NCI-H510A treated with DMSO at 0.1 percent for 48 hours (cell line): Measurements from ENCODE around the gene L3MBTL2.

Source experiments
- DNase-seq: peaks from one replicate; lab custom pipeline; 2025; lab: John Stamatoyannopoulos, UW

L3MBTL2 gene

DNA sequence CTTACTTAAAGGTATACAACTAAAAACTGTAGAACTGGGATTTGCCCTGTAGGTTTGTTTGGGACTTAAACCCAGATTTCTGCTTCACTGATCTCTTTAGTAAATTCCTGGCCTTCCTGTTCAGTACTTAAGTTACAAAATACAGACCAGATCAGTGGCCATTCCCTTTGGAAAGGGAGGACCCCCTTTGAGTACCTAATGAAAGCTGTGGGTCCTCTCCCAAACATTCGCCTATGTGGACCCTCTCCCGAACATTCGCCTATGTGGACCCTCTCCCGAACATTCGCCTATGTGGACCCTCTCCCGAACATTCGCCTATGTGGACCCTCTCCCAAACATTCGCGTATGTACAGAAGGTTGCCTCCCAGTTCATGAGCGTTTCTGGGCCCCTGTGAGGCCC is 10.3 kb downstream of the L3MBTL2 start:
- DNase-seq, result no peak

DNA sequence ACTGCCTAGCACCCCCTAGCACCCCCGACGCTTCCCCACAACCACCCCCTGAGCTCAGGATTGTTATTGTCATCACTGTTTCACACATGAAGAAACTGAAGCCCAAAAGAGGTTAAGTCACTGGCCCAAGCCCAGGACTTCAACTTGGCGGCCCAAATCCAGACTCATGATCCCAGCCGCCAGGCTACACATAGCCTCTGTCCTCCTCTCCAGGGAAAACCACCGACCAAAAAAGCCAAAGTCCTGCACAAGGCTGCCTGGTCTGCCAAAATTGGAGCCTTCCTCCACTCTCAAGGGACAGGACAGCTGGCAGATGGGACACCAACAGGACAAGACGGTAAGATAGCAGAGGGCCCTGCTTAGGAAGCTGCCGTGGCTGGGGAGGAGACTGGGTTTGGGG is 10.8 kb downstream of the L3MBTL2 start:
- DNase-seq, result no peak

DNA sequence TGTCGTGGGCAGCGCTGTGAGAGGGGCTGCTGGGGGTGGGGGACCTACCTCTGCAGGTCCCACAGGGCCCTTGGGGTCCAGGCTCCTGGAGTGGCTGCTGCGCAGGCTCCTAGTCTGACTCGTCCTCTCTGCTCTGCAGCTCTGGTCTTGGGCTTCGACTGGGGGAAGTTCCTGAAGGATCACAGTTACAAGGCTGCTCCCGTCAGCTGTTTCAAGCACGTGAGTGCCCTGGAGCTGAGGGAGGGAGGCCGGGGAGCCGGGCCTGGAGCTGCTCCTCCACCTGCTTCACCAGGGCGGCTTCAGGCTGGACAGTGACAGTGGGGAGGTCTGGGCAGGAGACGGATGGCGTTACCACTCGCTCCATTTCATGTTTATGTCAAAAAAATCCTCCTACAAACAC is 11.9 kb downstream of the L3MBTL2 start:
- peak; percentile 52 for DNase-seq

GRCh38 chr22:41217553-41218157 is 12.5 kb downstream of the L3MBTL2 start:
- peak; percentile 52 for DNase-seq

DNA sequence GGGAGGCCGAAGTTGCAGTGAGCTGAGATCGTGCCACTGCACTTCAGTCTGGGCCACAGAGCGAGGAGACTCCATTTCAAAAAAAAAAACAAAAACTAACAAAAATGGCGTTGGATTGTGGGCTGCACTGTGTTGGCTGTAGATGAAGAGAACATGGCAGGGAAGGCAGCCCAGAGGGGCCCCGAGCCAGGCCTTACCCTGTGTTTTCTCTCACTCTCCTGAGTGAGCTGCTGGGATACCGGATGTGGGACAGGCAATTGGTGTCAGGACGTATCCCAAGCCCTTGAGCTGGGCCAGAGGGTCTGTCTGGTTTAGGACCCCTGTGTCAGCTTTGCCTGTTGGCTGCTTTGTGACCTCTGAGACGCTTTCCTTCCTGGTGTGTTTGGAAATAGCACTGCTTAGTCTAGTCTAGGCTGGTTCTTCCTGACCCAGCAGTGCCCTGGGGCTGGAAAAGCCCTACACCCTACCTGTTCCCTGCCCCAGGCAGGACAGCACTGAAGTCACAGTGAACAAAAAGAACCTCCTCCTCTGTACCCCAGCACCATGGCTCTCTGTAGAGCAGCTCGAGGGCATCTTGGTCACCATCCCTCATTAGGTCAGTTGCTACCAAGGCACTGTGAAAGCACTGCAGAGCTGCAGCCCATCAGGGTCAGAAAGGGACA is 17.9 kb downstream of the L3MBTL2 start:
- DNase-seq, result no peak

DNA sequence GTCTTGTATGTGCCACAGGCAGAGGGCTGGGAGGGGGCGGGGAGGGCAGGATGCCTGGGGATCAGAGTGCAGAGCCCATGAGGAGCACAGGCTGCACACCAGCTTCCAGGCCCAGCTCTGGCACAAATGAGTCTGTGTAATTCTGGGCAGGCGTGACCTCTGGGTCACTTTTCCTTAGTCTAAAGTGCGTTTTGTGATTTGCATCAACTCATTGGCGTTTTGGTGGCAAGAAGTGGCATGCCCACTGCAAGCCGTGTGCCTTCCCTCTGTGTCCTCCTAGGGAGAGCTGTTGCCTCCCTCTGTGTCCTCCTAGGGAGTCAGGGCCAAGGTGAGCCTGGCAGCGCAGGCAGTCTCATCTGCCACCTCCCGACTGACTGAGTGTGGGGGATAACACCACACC is 18.4 kb downstream of the L3MBTL2 start:
- no peak for DNase-seq

DNA sequence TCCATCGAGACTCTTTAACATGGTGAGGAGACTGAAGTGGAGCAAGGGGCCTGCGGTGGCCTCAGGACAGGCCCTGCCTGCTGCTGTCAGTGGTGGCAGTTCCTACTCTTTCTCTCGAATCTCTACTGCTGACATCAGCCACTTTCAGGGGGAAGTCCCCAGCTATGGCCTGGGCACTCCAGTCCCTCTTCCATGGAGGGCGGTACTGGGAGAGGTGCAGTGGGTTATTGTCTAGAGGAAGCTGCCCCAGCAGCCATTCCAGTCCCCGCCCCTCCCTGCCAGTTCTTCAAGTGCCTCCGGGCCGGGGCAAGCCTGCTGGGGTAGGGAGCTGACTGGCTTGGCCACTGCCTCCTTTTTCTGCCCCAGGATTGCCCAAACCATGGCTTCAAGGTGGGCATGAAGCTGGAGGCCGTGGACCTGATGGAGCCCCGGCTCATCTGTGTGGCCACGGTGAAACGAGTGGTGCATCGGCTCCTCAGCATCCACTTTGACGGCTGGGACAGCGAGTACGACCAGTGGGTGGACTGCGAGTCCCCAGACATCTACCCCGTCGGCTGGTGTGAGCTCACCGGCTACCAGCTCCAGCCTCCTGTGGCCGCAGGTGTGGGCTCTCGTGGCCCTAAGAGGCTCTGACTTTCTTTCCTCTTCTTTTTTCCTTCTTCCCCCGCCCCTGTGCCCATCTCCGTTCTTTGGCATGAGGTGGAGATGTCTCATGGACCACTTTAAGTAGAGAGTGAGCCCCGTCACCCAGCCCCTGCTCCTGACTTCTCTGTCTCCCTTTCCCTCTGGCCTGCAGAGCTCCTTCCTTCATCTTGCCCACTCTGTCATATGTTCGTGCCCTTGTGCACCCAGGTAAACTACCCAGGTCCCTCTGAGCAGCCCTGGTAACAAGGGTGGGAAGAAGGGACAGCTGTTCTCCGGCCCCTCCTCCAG is 21.9 kb downstream of the L3MBTL2 start:
- DNase-seq, result no peak

DNA sequence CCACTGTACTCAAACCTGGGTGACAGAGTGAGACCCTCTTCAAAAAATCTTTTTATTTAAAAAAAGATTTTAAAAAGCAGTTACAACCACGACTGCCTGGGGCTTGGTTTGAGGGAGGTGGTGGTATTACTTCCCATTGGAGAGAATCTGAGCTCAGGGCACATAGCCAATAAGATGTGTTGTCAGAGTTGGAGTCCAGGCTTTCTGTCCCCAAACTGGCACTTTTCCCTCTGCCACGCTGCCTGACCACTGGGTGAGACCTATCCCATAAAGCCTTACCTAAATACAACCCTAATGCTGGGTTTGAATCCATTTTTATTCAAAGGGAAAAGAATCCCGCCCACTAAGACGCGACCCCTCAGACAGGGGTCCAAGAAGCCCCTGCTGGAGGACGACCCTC is 24.1 kb downstream of the L3MBTL2 start:
- no peak for DNase-seq

DNA sequence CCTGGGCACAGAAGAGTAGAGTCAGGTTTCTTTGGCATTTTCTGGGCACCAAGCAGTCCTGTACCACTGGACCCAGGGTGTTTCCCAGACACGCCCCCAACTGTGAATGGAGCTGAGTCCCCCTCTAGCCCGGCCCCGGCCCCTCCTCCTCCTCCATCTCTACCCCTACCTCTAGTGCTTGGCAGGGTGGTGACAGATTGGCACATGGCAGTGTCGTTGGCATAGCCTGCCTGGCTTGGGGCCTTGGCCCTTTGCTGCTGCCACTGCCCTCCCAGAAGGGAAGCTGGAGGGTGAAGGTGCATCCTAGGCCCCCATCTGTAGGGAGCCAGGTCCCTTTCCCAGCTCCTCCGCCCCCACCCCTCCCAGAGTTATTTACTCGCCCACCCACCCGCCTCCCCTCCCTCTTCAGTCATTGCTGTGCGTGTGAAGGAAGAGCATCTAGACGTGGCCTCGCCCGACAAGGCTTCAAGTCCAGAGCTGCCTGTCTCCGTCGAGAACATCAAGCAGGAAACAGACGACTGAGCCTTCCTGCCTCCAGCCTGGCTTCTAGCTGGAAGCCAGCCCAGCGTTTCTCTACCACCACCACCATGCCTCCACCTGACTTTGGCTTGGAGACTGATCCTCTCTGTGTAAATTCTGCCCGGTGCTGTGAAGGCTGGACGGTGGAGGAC is 24.8 kb downstream of the L3MBTL2 start:
- DNase-seq, result no peak

DNA sequence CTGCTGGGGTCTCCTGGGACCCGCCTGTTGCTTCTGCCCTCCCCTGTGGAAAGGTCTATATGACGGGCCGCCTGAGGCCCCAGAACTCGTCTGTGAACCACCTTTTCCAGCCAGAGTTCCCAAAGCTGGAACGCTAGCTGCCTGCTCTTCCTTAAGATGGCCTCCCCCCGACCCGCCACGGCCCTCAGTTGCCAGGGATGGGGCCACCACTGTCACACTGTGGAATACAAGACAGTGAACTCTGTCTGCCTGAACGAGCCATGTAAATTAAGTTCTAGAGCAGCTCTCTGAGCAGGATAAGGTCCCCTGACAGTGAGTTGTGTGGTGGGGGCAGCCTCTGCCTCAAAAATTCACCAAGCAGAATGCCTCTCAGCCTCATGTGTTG is 25.3 kb downstream of the L3MBTL2 start:
- no peak for DNase-seq

- no peak for DNase-seq
Observed at GRCh38 chr22:41231369-41231768, 26.3 kb downstream of the L3MBTL2 start.

DNA sequence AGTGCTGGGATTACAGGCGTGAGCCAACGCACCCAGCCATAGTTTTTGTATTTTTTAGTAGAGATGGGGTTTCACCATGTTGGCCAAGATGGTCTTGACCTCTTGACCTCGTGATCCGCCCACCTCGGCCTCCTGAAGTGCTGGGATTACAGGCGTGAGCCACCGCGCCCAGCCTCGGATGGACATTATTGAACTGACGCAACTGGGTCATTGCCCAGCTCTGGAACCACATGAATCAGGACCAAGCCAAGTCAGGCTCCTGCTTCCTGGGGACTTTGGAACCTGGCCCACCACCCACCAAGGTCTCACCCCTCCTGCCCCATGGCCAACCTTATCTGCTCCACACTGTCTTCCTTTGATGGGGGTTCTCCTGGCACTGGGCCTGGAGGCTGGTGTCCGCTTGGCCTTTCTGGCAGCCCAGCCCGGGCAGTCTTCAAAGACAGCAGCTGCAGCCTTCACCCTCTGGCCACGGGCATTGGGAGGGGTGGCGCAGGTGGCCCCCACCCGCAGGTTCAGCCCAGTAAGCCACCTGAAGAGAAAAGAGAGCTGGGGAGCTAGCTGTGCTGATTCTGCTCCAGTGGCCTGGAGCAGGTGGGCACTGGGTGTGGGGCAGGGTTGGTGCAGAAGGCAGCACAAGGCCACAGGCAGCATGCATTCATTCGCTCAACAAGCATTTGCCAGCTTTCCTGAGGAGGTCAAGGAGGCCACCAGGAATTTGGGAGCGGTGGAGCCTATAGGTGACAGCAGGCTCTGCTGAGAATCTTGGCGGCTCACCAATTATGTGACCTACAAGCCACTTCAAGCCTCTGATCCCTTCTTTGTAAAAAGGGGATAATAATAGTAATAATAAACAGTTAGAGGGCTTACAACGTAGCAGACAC is 29.9 kb downstream of the L3MBTL2 start:
- no peak for DNase-seq

DNA sequence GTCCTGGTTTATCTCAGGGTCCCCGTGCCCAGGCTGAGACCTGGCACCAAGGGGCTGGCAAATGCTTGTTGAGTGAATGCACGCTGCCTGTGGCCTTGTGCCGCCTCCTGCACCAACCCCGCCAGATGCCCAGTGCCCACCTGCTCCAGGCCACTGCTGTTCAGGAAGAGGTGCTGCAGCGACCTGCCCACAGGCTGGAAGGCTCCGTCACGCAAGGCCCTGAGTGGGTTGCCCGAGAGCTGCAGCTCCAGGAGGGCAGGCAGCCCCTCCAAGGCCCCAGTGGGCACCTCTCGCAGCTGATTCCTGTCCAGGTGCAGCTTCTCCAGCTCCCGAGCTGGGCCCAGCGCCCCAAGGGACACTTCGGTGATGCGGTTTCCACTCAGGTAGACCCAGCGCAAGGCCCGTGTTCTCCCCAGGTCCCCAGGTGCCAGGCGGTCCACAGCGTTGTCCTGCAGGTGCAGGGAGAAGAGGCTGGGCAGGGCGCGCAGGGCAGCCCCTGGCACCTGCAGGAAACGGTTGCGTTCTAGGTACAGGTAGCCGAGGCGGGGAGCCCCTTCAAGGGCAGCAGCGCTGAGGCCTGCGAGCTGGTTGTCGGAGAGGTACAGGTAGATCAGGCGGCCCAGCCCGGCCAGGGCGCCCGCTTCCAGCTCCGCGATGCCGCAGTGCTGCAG is 32.1 kb downstream of the L3MBTL2 start:
- peak; percentile 44 for DNase-seq

DNA sequence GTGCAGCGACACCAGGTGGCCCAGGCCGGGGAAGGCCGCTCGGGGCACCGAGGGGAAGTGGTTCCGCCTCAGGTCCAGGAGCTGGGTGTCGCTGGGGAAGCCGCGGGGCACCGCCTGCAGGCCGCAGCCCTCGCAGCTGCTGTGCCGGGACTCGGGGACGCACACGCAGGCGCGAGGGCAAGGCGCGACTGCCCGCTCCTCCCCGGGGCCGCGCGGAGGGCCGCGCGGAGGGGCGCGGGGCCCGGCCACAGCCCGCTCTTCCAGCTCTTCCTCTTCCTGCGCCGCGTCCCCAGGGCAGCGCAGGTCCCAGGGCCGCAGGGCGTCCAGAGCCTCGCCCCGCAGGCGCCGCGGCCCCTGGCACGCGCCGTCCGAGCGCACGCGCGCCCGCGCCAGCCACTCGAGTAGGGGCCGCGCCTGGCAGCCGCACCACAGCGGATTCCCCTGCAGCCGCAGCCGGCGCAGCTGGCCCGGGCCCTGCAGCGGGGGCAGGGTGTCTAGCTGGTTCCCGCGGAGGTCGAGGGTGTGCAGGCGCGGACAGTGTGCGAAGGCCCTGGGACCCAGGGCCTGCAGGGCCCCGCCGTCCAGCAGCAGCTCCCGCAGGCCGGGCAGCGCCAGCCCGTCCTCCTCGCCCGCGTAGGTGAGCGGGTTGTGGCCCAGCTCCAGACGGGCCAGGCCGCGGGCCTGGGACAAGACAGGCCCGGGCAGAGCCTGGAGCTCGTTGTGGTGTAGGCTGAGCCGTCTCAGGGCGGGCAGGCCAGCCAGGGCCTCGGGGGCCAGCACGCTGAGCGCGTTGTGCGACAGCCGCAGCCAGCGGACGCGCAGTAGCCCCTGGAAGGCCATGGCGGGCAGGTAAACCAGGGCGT is 32.8 kb downstream of the L3MBTL2 start:
- peak; percentile 13 for DNase-seq

GRCh38 chr22:41238570-41239442 is 33.7 kb downstream of the L3MBTL2 start:
- no peak for DNase-seq

GRCh38 chr22:41239443-41240128 is 34.5 kb downstream of the L3MBTL2 start:
- DNase-seq, result no peak

DNA sequence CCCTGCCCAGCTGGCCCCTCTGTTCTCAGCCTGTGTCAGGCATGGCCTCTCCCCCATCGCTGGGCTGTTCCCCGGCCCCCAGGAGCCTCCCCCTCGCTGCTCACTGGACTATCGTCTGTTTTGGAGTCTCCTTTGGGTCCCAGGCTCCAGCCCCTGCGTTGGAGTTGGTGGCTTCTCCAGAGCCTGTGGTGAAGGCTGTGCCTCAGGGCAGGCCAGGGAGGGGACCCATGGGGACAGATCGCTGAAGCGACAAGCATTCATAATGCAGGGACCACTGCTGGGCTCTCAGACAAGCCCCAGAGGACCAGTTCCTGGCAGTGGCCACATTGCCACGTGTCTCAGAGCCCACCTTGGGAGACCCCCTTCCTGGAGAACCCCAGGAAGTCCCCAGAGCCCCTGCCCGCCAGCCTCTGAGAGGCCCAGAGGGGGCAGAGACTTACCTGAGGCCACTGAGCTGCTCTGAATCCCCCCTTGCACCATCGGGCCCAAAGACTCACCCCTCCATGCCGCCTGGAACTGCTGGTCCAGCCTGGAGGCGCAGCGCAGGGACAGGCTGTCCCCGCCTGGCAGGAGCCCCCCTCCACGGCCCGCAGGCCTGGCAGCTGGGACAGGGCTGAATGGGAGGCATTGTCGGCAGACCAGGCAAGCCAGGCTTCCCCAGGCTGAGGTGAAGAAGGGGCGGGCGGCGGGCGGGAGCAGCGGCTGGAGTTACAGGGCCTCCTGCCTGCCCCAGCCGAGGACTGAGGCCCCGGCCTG is 35.4 kb downstream of the L3MBTL2 start, which contains the start of gene CHADL:
Gene CHADL (minus strand): TSS at position 555 of the 756 bp plus-strand sequence. CDS start 50 bp downstream, at position 505.
- DNase-seq, result no peak
